IMR-90 (cell line): ENCODE data around the gene ZBTB39. TPM values are rescaled to one million over a fixed set of nuclear protein-coding genes. Genes with fewer than 3 reads are reported as not detected.

Experiments
- ATAC-seq: fragments of 200-7000 bp; cut with Tn5 transposase; 2 replicates; pipeline ENCODE4 v1.9.1; 2020; ENCODE audit warnings: low read depth, mild to moderate bottlenecking, moderate library complexity
- Bru-seq: library from RNA; stranded (reverse); fragments of 400-500 nt; gene quantifications from one replicate; lab custom pipeline; 2021; lab: Mats Ljungman, UMichigan
- BruChase-seq, 2 experiments: library from RNA; stranded (reverse); fragments of 400-500 nt; gene quantifications; one replicate each; lab custom pipeline; 2021; lab: Mats Ljungman, UMichigan
- BruUV-seq: library from RNA; stranded (reverse); fragments of 400-500 nt; replicated peaks from 2 replicates; lab custom pipeline; 2021; lab: Mats Ljungman, UMichigan
- CTCF ChIA-PET: fragments of 300-600 bp; formaldehyde crosslinking; extraction: SDS; loops from one replicate; lab custom pipeline; 2021; ENCODE audit warnings: antibody characterized with exemption; lab: Yijun Ruan, JAX
- POLR2A ChIA-PET: fragments of 300-600 bp; sonication (Branson Sonifier 250); formaldehyde crosslinking; loops from one replicate; lab custom pipeline; 2022; ENCODE audit warnings: antibody characterized with exemption; ENCODE audit not compliant: unreplicated experiment; lab: Charles Lee
- DNase-seq: peaks from one replicate; pipeline ENCODE4 v3.0.0; 2013
- H2AFZ ChIP-seq: replicated peaks from 2 replicates; pipeline ENCODE3; 2013; ENCODE audit warnings: low read length, mild to moderate bottlenecking; ENCODE audit not compliant: poor library complexity
- H2AK5ac ChIP-seq: 2 replicates; pipeline ENCODE4 v1.6.1; 2013; ENCODE audit warnings: low read depth, low read length, inconsistent platforms
- H2AK9ac ChIP-seq: replicated peaks from 2 replicates; pipeline ENCODE3; 2013; ENCODE audit warnings: mild to moderate bottlenecking, low read depth, low read length, moderate library complexity; ENCODE audit not compliant: poor library complexity
- H2BK120ac ChIP-seq: 2 replicates; pipeline ENCODE4 v1.6.1; 2013; ENCODE audit warnings: low read depth, low read length, inconsistent platforms
- H2BK15ac ChIP-seq: 3 replicates; pipeline ENCODE4 v1.6.1; 2013; ENCODE audit warnings: low read depth, low read length, inconsistent platforms
- H2BK20ac ChIP-seq: 2 replicates; pipeline ENCODE4 v1.6.1; 2013; ENCODE audit warnings: low read depth, mild to moderate bottlenecking, inconsistent platforms, low read length, moderate library complexity
- H2BK5ac ChIP-seq: 2 replicates; pipeline ENCODE4 v1.6.1; 2013; ENCODE audit warnings: mild to moderate bottlenecking, low read depth, low read length, inconsistent platforms; ENCODE audit not compliant: poor library complexity, severe bottlenecking
- H3K14ac ChIP-seq: replicated peaks from 2 replicates; pipeline ENCODE4 v1.6.1; 2013; ENCODE audit warnings: low read depth, low read length, inconsistent platforms
- H3K18ac ChIP-seq: 2 replicates; pipeline ENCODE4 v1.6.1; 2013; ENCODE audit warnings: low read depth, low read length, control low read depth
- H3K23ac ChIP-seq: 2 replicates; pipeline ENCODE4 v1.6.1; 2013; ENCODE audit warnings: low read depth, low read length, inconsistent platforms
- H3K27ac ChIP-seq: 2 replicates; pipeline ENCODE4 v1.5.1; 2013; ENCODE audit warnings: mild to moderate bottlenecking, control low read depth, low read length; ENCODE audit not compliant: insufficient read depth
- H3K27me3 ChIP-seq: 2 replicates; pipeline ENCODE4 v1.6.1; 2013; ENCODE audit warnings: low read length; ENCODE audit not compliant: control insufficient read depth, insufficient read depth
- H3K36me3 ChIP-seq: 2 replicates; pipeline ENCODE4 v1.6.1; 2013; ENCODE audit warnings: low read length, mixed read lengths; ENCODE audit not compliant: control insufficient read depth, insufficient read depth
- H3K4ac ChIP-seq: 2 replicates; pipeline ENCODE4 v1.6.1; 2013; ENCODE audit warnings: low read depth, low read length, inconsistent platforms
- H3K4me1 ChIP-seq: 2 replicates; pipeline ENCODE4 v1.6.1; 2013; ENCODE audit warnings: low read length, mixed read lengths; ENCODE audit not compliant: control insufficient read depth, insufficient read depth
- H3K4me2 ChIP-seq: 2 replicates; pipeline ENCODE4 v1.6.1; 2013; ENCODE audit warnings: low read depth, mild to moderate bottlenecking, control low read depth, low read length, moderate library complexity
- H3K4me3 ChIP-seq: 2 replicates; pipeline ENCODE4 v1.5.1; 2013; ENCODE audit warnings: low read depth, mild to moderate bottlenecking, control low read depth, low read length, moderate library complexity; ENCODE audit not compliant: insufficient read depth
- H3K56ac ChIP-seq: 2 replicates; pipeline ENCODE4 v1.6.1; 2013; ENCODE audit warnings: low read length, inconsistent platforms; ENCODE audit not compliant: insufficient read depth; ENCODE audit errors: extremely low read depth
- H3K79me1 ChIP-seq, 2 experiments: 2 replicates each; pipeline ENCODE4 v1.6.1; 2013; ENCODE audit warnings: low read length in 2 of 2, inconsistent platforms in 1 of 2, low read depth in 1 of 2
- H3K9ac ChIP-seq: 2 replicates; pipeline ENCODE4 v1.6.1; 2013; ENCODE audit warnings: low read depth, low read length, control low read depth
- H3K9me1 ChIP-seq: 2 replicates; pipeline ENCODE4 v1.6.1; 2013; ENCODE audit warnings: low read length, inconsistent platforms; ENCODE audit not compliant: insufficient read depth
- H3K9me3 ChIP-seq: 2 replicates; pipeline ENCODE4 v1.6.1; 2013; ENCODE audit warnings: low read length; ENCODE audit not compliant: control insufficient read depth, insufficient read depth
- H4K20me1 ChIP-seq: 2 replicates; pipeline ENCODE4 v1.6.1; 2013; ENCODE audit warnings: low read length, inconsistent platforms; ENCODE audit not compliant: insufficient read depth
- H4K5ac ChIP-seq: 2 replicates; pipeline ENCODE4 v1.6.1; 2013; ENCODE audit warnings: mild to moderate bottlenecking, low read depth, low read length, control low read depth
- H4K8ac ChIP-seq, 2 experiments: 2 replicates each; pipeline ENCODE4 v1.6.1; 2013; ENCODE audit warnings: low read depth in 2 of 2, low read length in 2 of 2, control low read depth in 1 of 2, inconsistent platforms in 1 of 2
- H4K91ac ChIP-seq: 2 replicates; pipeline ENCODE4 v1.6.1; 2013; ENCODE audit warnings: low read depth, low read length, inconsistent platforms; ENCODE audit not compliant: insufficient read depth
- CTCF ChIP-seq: conservative IDR thresholded peaks from 2 replicates; pipeline ENCODE4 v1.5.1; 2012; ENCODE audit warnings: mild to moderate bottlenecking, low read depth, low read length, improper control_type of control experiment
- MAFK ChIP-seq: IDR thresholded peaks from 2 replicates; pipeline ENCODE4 v1.6.1; 2012; ENCODE audit warnings: low read depth, low read length, improper control_type of control experiment
- MAZ ChIP-seq: IDR thresholded peaks from 2 replicates; pipeline ENCODE4 v1.6.1; 2012; ENCODE audit warnings: low read depth, mild to moderate bottlenecking, low read length, improper control_type of control experiment, moderate library complexity, borderline replicate concordance
- POLR2A ChIP-seq: IDR thresholded peaks from 2 replicates; pipeline ENCODE4 v1.6.1; 2012; ENCODE audit warnings: mild to moderate bottlenecking, low read depth, low read length
- USF2 ChIP-seq: fragments of 150-350 bp; IDR thresholded peaks from 2 replicates; pipeline ENCODE4 v1.6.1; 2017; ENCODE audit warnings: mild to moderate bottlenecking, antibody characterized with exemption, low read length, low read depth
- WGBS, 2 experiments: methylation state at CpG; one replicate each; pipeline versions ENCODE4 v1.1.5 to v1.1.7; 2013; ENCODE audit warnings: missing lambda C conversion rate in 2 of 2; ENCODE audit not compliant: insufficient read length in 1 of 2; ENCODE audit errors: extremely low coverage in 2 of 2; 5-methylcytosine and 5-hydroxymethylcytosine counted together
- dilution Hi-C: fragments of 300-500 bp; cut with HindIII; formaldehyde crosslinking; loops from one replicate; pipeline ENCODE4 v1.14.3; 2018; ENCODE audit warnings: low sequenced_read_pairs; ENCODE audit not compliant: unreplicated experiment
- in situ Hi-C: fragments of 300-500 bp; cut with MboI; formaldehyde crosslinking; loops from 3 replicates; pipeline ENCODE4 v1.14.3; 2019; ENCODE audit warnings: low sequenced_read_pairs, inconsistent platforms, mixed read lengths
- intact Hi-C: fragments of 100-400 bp; cut with micrococcal nuclease; formaldehyde crosslinking; loops from 2 replicates; pipeline ENCODE4 v1.10.0; 2022
- long read RNA-seq: library from polyadenylated mRNA; unstranded; transcript quantifications from one replicate; pipeline ENCODE4 v2.0.0, GENCODE V29; 2021; ENCODE audit not compliant: unreplicated experiment
- polyA plus RNA-seq, 3 experiments: library from polyadenylated mRNA; depleted of rRNA; stranded (reverse); fragments of >200 nt; gene quantifications; 2 replicates each; pipeline ENCODE4 v1.2.3, GENCODE V29; 2012; ENCODE audit warnings: low replicate concordance in 1 of 3
- total RNA-seq: library from RNA; depleted of rRNA; stranded (reverse); fragments of >200 nt; gene quantifications from 2 replicates; pipeline ENCODE4 v1.2.3, GENCODE V29; 2012; rRNA removed

The ZBTB39 gene, protein sequence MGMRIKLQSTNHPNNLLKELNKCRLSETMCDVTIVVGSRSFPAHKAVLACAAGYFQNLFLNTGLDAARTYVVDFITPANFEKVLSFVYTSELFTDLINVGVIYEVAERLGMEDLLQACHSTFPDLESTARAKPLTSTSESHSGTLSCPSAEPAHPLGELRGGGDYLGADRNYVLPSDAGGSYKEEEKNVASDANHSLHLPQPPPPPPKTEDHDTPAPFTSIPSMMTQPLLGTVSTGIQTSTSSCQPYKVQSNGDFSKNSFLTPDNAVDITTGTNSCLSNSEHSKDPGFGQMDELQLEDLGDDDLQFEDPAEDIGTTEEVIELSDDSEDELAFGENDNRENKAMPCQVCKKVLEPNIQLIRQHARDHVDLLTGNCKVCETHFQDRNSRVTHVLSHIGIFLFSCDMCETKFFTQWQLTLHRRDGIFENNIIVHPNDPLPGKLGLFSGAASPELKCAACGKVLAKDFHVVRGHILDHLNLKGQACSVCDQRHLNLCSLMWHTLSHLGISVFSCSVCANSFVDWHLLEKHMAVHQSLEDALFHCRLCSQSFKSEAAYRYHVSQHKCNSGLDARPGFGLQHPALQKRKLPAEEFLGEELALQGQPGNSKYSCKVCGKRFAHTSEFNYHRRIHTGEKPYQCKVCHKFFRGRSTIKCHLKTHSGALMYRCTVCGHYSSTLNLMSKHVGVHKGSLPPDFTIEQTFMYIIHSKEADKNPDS
- total RNA-seq = 5.2 and 5.3 TPM in 2 replicates
- polyA plus RNA-seq (2012; rRNA removed) = 3.6 and 4.0 TPM in 2 replicates
- 1.7 and 2.0 TPM in 2 replicates for polyA plus RNA-seq (2012; cell fraction: cytosol; rRNA removed)
- polyA plus RNA-seq (2012; cell fraction: nucleus; rRNA removed; ENCODE audit: low replicate concordance) = 2.0 and 3.8 TPM in 2 replicates
- percentile 58 among the genes with signal in this experiment for Bru-seq, nascent RNA
- BruChase-seq, experiment 1, labeled RNA remaining after a 6-hour chase = percentile 45 among the genes with signal in this experiment
- percentile 56 among the genes with signal in this experiment for BruChase-seq, experiment 2, labeled RNA remaining after a 2-hour chase
- long read RNA-seq, full-length matches to known transcripts = 6 of 9 reads
- long read RNA-seq, partial matches to known transcripts = 0 of 9 reads
- long read RNA-seq, other reads (novel, unspliced or antisense) = 3 of 9 reads

GRCh38 chr12:57005980-57006808 lies at the start of gene ZBTB39:
TSS of gene ZBTB39 (minus strand) at chr12:57006546. CDS start at chr12:57004917, 1,629 bp downstream.
- Histone ChIP-seq H3K4me2 (peak within 1 kb of the TSS; percentile 90), H3K79me1 (peaks cover 28 to 55% of the 10 kb centered on the region in 2 experiments), H3K56ac (peak within 1 kb of the TSS; percentile 60), H2BK15ac (peak within 1 kb of the TSS; percentile 81; the same call in 1 of the 3 replicates), H4K8ac (peak within 1 kb of the TSS; percentile 44 to 84), H3K23ac (peak within 1 kb of the TSS; percentile 84), H2BK20ac (no peak within 1 kb of the TSS), H2AK5ac (peak within 1 kb of the TSS; percentile 90), H3K27me3 (no peaks in the 10 kb centered on the region), H3K4me3 (peak within 1 kb of the TSS; percentile 98), H3K4me1 (peaks cover 12% of the 10 kb centered on the region), H3K4ac (peak within 1 kb of the TSS; percentile 71), H3K9me1 (peaks cover 9% of the 10 kb centered on the region; the same call in 1 of the 2 replicates), H3K27ac (peak within 1 kb of the TSS; percentile 76), H4K91ac (peak within 1 kb of the TSS; percentile 52), H2BK120ac (peak within 1 kb of the TSS; percentile 19), H2AK9ac (peak within 1 kb of the TSS; percentile 91), H3K14ac (peak within 1 kb of the TSS; percentile 79), H2AFZ (peak within 1 kb of the TSS; percentile 93), H3K36me3 (peaks cover 31% of the 10 kb centered on the region), H3K18ac (no peak within 1 kb of the TSS; the same call in 1 of the 2 replicates), H3K9ac (peak within 1 kb of the TSS; percentile 92), H4K20me1 (peaks cover 19% of the 10 kb centered on the region), H4K5ac (peak within 1 kb of the TSS; percentile 51), H3K9me3 (no peaks in the 10 kb centered on the region), H2BK5ac (peak within 1 kb of the TSS; percentile 43)
- DNase-seq (peak; percentile 35), ATAC-seq (peak; percentile 80)
- intact Hi-C loops = loop anchor here (10.0 kb wide), 1 partner anchor 361 kb away; the partner anchor contains the start of gene ATP5F1B
- ChIA-PET CTCF (interaction anchor here (1.0 to 2.2 kb wide), 3 partner anchors 56 to 106 kb away, joined by 3 to 8 read pairs (median 3); partner anchors contain the start of gene STAT6), POLR2A (interaction anchor here (0.6 to 0.7 kb wide), 2 partner anchors 395 to 690 kb away, joined by 6 to 18 read pairs; no protein-coding TSS in a partner anchor)
- in situ Hi-C loops = loop anchor here (5.0 to 10.0 kb wide), 2 partner anchors 106 to 371 kb away; partner anchors contain the start of genes BAZ2A and STAT6
- no TSS peak for BruUV-seq
- WGBS, 2 experiments = 0% methylated on average over 5 of the region's 94 CpGs; no CpG with 5 or more reads in 1 of the 2 experiments
- dilution Hi-C loops = no loop called here
- TF ChIP-seq USF2 (no peak), MAFK (no peak), MAZ (peak; percentile 78; the same call in 1 of the 2 replicates), CTCF (peak; percentile 65), POLR2A (peak; percentile 46; the same call in 1 of the 2 replicates)
